OCI-LY3 (cell line): ENCODE measurements around the gene FTHL17.

Experiments used
- H2AFZ ChIP-seq: fragments of 200-600, 300-600 bp; shearing (Covaris generic); 2 replicates; pipeline ENCODE4 v1.6.0; 2014; ENCODE audit warnings: antibody characterized with exemption, low read depth, low read length
- H3K27ac ChIP-seq: fragments of 200-600, 300-600 bp; sonication (generic); 2 replicates; pipeline ENCODE4 v1.5.1; 2014; ENCODE audit warnings: mild to moderate bottlenecking, low read length, moderate library complexity, mixed read lengths
- H3K27me3 ChIP-seq: fragments of 200-600, 300-600 bp; sonication (generic); 2 replicates; pipeline ENCODE4 v1.6.1; 2014; ENCODE audit warnings: low read depth, low read length, mixed read lengths
- H3K36me3 ChIP-seq: fragments of 200-600, 300-600 bp; sonication (generic); replicated peaks from 2 replicates; pipeline ENCODE3; 2014; ENCODE audit warnings: low read depth, low read length, mixed read lengths
- H3K4me1 ChIP-seq: fragments of 300-600, 200-600 bp; sonication (generic); 2 replicates; pipeline ENCODE4 v1.6.1; 2014; ENCODE audit warnings: low read length, mixed read lengths
- H3K4me2 ChIP-seq: fragments of 200-600, 300-600 bp; sonication (generic); 2 replicates; pipeline ENCODE4 v1.6.1; 2014; ENCODE audit warnings: low read length, mixed read lengths
- H3K4me3 ChIP-seq: fragments of 300-600, 200-600 bp; sonication (generic); 2 replicates; pipeline ENCODE4 v1.5.1; 2014; ENCODE audit warnings: antibody characterized with exemption, mild to moderate bottlenecking, low read length, moderate library complexity
- H3K79me2 ChIP-seq: fragments of 300-600, 200-600 bp; shearing (Covaris generic); 2 replicates; pipeline ENCODE4 v1.6.1; 2014; ENCODE audit warnings: mild to moderate bottlenecking, low read length, mixed read lengths
- H3K9ac ChIP-seq: fragments of 300-600, 200-600 bp; shearing (Covaris generic); 2 replicates; pipeline ENCODE4 v1.6.0; 2014; ENCODE audit warnings: mild to moderate bottlenecking, low read length, moderate library complexity
- H3K9me3 ChIP-seq: fragments of 200-600, 300-600 bp; shearing (Covaris generic); 2 replicates; pipeline ENCODE4 v1.6.1; 2014; ENCODE audit warnings: low read length, mixed read lengths; ENCODE audit not compliant: insufficient read depth
- H4K20me1 ChIP-seq: fragments of 200-600, 300-600 bp; sonication (generic); 2 replicates; pipeline ENCODE4 v1.6.1; 2016; ENCODE audit warnings: low read length, mixed read lengths; ENCODE audit not compliant: insufficient read depth
- CTCF ChIP-seq: fragments of 200-600, 300-600 bp; sonication (generic); IDR thresholded peaks from 2 replicates; pipeline ENCODE4 v1.5.1; 2014; ENCODE audit warnings: antibody characterized with exemption, low read length, low read depth
- EZH2phosphoT487 ChIP-seq: fragments of 200-600 bp; shearing (Covaris generic); IDR thresholded peaks from 2 replicates; pipeline ENCODE4 v1.6.1; 2018; ENCODE audit warnings: antibody characterized with exemption, mixed run types, low read depth

FTHL17 gene

GRCh38 chrX:31036895-31037294, 34.9 kb downstream of the FTHL17 start:
- no peak overlapping the region for H3K27ac ChIP-seq
- H3K9me3 ChIP-seq = no peaks in the 10 kb centered on the region
- no peaks in the 10 kb centered on the region for H3K79me2 ChIP-seq
- no peaks in the 10 kb centered on the region for H3K27me3 ChIP-seq
- H3K36me3 ChIP-seq = peaks cover 3% of the 10 kb centered on the region
- TF ChIP-seq EZH2phosphoT487 (no peak), CTCF (peak; percentile 64)
- peak overlapping the region; percentile 28 for H3K4me2 ChIP-seq
- no peaks in the 10 kb centered on the region for H4K20me1 ChIP-seq
- H3K4me3 ChIP-seq = no peak overlapping the region
- H3K4me1 ChIP-seq = peaks cover 39% of the 10 kb centered on the region
- H2AFZ ChIP-seq = peak overlapping the region; percentile 56; the same call in 1 of the 2 replicates
- H3K9ac ChIP-seq = no peak overlapping the region

GRCh38 chrX:31027351-31027750, 44.5 kb downstream of the FTHL17 start:
- Histone ChIP-seq H3K9me3 (no peaks in the 10 kb centered on the region), H2AFZ (no peak overlapping the region), H3K4me3 (no peak overlapping the region), H4K20me1 (no peaks in the 10 kb centered on the region), H3K9ac (no peak overlapping the region), H3K27ac (no peak overlapping the region), H3K4me1 (no peaks in the 10 kb centered on the region), H3K4me2 (no peak overlapping the region), H3K36me3 (no peaks in the 10 kb centered on the region), H3K79me2 (no peaks in the 10 kb centered on the region), H3K27me3 (no peaks in the 10 kb centered on the region)
- TF ChIP-seq CTCF (no peak), EZH2phosphoT487 (no peak)

- TF ChIP-seq CTCF = no peak
- TF ChIP-seq EZH2phosphoT487 = no peak
- H3K4me3 ChIP-seq = no peak overlapping the region
- H3K9ac ChIP-seq = no peak overlapping the region
Measured at GRCh38 chrX:31024866-31025265, 47.0 kb downstream of the FTHL17 start.

GRCh38 chrX:31021537-31021936, 50.3 kb downstream of the FTHL17 start:
- Histone ChIP-seq H3K4me3 (no peak overlapping the region), H3K27ac (no peak overlapping the region), H3K4me1 (no peaks in the 10 kb centered on the region), H3K27me3 (no peaks in the 10 kb centered on the region), H4K20me1 (no peaks in the 10 kb centered on the region), H3K9me3 (no peaks in the 10 kb centered on the region), H2AFZ (no peak overlapping the region), H3K79me2 (no peaks in the 10 kb centered on the region), H3K4me2 (no peak overlapping the region), H3K9ac (no peak overlapping the region), H3K36me3 (no peaks in the 10 kb centered on the region)
- no peak for TF ChIP-seq EZH2phosphoT487
- TF ChIP-seq CTCF = no peak

More at GRCh38 chrX:31024866-31025265, 47.0 kb downstream of the FTHL17 start:
- Histone ChIP-seq H2AFZ (no peak overlapping the region), H3K4me1 (no peaks in the 10 kb centered on the region), H3K27ac (no peak overlapping the region), H3K36me3 (no peaks in the 10 kb centered on the region), H3K27me3 (no peaks in the 10 kb centered on the region), H3K79me2 (no peaks in the 10 kb centered on the region), H3K4me2 (no peak overlapping the region), H4K20me1 (no peaks in the 10 kb centered on the region), H3K9me3 (no peaks in the 10 kb centered on the region)
